GM18505 (cell line): Measurements from ENCODE around the gene NRN1L.

Experiments
- ATAC-seq: cut with Tn5 transposase; IDR thresholded peaks from one replicate; pipeline ENCODE4 v1.9.1; 2021; ENCODE audit not compliant: unreplicated experiment
- POLR2A ChIP-seq: IDR thresholded peaks from 4 replicates; pipeline ENCODE4 v1.6.1; 2011; ENCODE audit warnings: borderline replicate concordance; ENCODE audit not compliant: insufficient read depth, insufficient read length; ENCODE audit errors: extremely low read depth

The NRN1L gene

GRCh38 chr16:67926181-67926750 lies 41.6 kb downstream of the NRN1L start:
- ATAC-seq = no peak
- TF ChIP-seq POLR2A = no peak

- no peak for ATAC-seq
Measured at GRCh38 chr16:67927131-67927941, 42.7 kb downstream of the NRN1L start.

GRCh38 chr16:67928147-67928546 lies 43.5 kb downstream of the NRN1L start:
- ATAC-seq = no peak
- TF ChIP-seq POLR2A = no peak

More at GRCh38 chr16:67927131-67927941, 42.7 kb downstream of the NRN1L start:
- TF ChIP-seq POLR2A = peak; percentile 19

DNA sequence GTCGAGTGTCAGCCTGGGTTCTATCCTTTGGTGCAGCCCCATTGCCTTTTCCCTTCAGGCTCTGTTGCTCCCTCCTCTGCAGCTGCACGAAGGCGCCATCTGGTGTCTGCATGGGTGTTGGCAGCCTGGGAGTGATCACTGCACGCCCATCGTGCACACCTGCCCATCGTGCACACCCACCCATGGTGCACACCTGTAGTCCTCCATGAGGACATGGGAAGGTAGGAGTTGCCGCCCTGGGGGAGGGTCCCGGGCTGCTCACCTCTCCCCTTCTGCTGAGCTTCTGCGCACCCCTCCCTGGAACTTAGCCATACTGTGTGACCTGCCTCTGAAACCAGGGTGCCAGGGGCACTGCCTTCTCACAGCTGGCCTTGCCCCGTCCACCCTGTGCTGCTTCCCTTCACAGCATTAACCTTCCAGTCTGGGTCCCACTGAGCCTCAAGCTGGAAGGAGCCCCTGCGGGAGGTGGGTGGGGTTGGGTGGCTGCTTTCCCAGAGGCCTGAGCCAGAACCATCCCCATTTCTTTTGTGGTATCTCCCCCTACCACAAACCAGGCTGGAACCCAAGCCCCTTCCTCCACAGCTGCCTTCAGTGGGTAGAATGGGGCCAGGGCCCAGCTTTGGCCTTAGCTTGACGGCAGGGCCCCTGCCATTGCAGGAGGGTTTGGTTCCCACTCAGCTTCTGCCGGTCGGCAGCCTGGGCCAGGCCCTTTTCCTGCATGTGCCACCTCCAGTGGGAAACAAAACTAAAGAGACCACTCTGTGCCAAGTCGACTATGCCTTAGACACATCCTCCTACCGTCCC lies 44.1 kb downstream of the NRN1L start:
- ATAC-seq = no peak
- no peak for TF ChIP-seq POLR2A

DNA sequence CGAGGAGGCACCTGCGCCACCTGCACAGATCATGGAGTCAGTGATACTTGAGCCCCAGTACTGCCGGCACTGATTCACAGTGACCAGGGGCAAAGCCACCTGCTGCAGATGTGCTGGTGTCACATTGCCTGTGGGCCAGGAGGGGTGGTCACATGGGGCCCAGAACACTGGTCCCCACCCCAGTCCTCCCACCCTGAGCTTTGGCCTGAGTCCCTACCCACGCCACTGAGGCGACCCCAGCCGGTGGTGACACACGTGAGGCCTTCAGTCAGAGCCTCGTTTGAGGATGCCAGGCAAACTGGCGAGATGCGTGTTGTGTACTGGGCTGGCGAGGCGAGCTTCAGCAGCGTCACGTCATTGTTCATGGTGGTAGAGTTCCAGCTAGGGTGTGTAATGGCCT lies 45.5 kb downstream of the NRN1L start:
- ATAC-seq = no peak
- peak; percentile 19 for TF ChIP-seq POLR2A

DNA sequence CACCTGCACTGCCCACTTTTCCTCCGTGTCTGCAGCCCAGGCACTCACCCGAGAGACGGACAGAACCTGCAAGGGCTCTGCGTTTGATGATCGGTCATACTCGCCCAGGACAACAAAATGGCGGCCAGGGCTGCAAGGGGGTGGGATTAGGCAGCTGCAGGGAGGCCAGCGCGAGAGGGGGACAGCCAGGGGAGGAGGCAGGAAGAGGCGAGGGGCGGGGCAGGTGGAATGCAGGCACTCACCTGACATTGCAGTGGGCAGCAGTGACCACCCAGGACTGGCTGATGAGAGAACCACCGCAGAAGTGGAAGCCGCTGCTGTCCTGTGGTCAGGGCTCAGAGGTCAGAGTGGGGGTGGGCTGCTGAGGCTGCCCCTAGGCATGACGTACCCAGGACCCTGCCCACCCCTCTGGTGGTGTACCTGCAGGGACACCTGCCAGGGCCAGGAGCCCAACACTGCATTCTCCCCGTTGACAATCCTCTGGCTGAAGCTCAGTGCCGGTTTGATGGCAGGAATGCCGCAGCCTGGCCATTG lies 46.1 kb downstream of the NRN1L start:
- ATAC-seq = no peak

GRCh38 chr16:67931712-67932461 lies 47.2 kb downstream of the NRN1L start, which contains the start of gene CTRL:
TSS of gene CTRL (minus strand) at chr16:67931862. CDS start at chr16:67931852, 10 bp downstream.
- no peak for ATAC-seq
- no peak for TF ChIP-seq POLR2A

More for the DNA sequence above, 46.1 kb downstream of the NRN1L start:
- TF ChIP-seq POLR2A = no peak

- no peak for TF ChIP-seq POLR2A
- no peak for ATAC-seq
Measured at GRCh38 chr16:67932462-67932840, 47.8 kb downstream of the NRN1L start.

DNA sequence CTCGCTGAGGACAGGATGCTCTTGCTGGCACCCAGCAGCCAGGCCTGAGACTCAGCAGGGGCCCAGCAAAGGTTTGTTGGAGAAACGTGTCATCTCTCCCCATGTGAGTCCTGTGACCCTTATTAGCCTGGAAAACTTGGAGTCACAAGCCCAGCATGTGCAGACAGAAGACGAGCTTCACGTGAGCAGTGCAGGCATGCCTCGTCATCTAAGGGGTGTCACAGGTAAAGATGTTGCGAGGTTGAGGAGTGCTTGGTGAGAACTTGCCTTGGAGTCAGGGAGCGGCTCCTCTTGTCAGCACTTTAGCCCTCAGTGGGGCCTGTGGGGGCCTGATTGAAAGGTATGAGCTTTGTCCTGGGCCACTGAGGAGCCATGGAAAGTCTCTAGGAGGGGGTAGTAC lies 49.1 kb downstream of the NRN1L start:
- no peak for ATAC-seq

GRCh38 chr16:67934306-67935100 lies 49.8 kb downstream of the NRN1L start:
- peak; percentile 34 for TF ChIP-seq POLR2A
- ATAC-seq = no peak

More for the DNA sequence above, 49.1 kb downstream of the NRN1L start:
- no peak for TF ChIP-seq POLR2A

DNA sequence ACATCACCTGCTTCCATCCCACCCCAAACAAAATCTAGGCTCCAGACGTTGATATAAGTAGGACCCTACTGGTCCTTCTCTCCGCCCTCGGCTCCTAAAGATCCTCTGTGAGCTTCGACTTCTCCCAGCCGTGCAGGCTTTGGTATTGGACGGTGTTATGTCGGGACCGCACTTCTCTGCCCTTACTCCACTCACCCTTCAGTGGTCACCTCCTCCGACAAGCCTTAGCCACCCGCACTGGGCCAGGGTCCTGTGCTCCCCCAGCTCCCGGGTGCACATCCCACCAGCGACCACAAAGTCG lies 50.4 kb downstream of the NRN1L start:
- TF ChIP-seq POLR2A = no peak
- no peak for ATAC-seq
